ENCODE results near the gene CD300LG.
"Not testable (repeated sequence)": the region's sequence is repeated elsewhere in the genome, so short reads cannot be mapped to it uniquely, and the experiment has no call there.

The CD300LG gene

DNA sequence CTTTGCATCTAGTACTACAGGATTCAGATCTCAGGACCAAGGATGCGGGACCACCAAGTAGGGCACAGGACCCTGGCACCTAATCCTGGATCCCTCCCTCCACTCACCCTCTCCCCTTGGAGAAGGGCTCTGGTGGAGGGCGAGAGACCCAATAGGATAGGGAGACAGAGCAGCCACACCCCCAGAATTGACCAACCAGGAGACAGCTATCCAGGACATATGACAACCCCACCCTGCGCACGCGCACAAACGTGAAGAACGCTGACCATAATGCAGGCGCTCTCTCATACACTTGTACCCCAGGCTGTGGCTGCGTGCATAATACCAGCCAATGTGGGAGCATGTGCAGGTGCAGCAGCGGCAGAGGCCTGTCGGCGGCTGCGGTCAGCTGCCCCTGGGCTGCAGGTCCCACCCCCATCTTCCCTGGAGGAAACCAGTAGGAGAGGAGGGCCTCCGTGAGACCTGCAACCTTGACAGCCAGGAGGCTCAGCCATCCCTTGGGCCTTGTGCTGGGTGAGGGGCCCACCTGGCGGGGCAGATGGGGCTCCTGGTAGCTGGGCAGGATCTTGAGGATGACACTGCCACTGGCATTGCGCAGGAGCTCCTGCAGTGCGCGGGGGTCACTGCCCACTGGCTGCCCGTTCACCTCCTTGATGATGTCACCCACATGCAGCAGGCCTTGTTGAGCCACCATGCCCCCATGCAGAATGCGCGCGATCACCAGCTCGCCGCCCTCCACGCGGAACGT, 35.0 kb downstream of the CD300LG start:
- no peak for DNase-seq

DNA sequence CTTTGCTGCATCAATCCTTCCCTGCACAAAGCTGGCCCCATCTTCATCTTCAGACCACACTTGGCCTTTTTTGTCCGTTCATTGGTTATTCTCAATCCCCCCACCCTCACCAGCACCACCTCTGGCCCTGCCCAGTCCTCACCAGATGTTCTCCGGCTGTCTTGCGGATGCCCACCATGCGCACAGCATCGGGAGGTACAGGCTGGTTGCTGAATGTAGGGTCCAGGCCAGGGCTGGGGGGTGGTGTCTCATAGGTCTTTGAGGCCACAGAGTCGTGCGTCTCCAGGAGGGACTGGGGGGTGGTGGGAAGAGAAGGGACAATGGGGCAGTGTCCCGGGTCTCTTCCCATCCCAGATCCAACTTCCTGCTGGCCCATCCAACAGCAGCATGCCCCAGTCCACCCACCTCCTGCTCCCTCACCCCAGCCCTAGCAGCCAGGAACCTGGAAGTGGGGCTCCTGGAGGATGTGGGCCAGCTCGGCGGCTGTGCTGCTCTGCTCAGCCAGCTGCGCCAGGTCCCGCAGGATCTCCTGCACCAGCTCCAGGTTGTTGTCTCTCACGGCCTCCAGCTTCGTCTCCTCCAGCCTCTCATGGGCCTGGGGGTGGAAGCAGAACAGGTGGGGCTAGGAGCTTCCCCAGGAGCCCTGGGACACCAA, 35.9 kb downstream of the CD300LG start:
- DNase-seq, result no peak

DNA sequence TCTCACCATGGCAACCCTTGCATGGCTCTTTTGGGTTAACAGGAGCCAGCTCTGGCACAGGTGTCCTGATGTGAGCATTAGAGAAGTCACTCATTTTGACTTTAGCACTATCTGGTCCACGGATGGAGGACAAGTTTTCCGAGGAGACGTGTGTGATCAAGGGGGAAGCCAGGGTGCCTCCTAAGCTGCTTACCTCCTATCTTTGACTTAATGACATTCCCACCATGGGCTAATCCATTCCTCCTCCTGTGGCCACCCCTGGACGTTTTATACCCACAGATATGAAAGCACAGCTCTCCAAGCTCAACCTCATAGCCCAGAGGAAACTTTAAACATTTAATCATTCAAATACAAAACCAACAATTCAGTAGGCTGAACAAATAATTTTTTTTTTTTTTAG, 41.6 kb downstream of the CD300LG start:
- no peak for DNase-seq

DNA sequence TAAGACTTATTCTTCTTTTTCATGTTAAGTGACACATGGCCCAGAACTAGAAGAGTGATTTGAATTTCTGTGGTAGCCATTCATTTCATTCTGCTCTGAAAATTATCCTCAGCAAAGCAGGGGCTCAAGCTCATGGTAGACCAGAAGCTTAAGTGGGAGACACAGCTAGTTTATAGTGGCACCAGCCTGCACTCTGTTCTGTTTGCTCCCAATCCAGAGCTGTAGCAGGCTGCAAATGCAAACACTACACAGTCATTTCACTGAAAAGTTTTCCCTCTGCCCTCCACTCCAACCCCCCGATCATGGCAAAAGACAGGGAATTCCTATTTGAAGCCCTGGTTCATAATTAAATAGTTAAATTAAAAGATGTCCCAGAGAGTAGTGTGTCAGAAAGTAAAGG, 43.3 kb downstream of the CD300LG start:
- DNase-seq, result no peak

DNA sequence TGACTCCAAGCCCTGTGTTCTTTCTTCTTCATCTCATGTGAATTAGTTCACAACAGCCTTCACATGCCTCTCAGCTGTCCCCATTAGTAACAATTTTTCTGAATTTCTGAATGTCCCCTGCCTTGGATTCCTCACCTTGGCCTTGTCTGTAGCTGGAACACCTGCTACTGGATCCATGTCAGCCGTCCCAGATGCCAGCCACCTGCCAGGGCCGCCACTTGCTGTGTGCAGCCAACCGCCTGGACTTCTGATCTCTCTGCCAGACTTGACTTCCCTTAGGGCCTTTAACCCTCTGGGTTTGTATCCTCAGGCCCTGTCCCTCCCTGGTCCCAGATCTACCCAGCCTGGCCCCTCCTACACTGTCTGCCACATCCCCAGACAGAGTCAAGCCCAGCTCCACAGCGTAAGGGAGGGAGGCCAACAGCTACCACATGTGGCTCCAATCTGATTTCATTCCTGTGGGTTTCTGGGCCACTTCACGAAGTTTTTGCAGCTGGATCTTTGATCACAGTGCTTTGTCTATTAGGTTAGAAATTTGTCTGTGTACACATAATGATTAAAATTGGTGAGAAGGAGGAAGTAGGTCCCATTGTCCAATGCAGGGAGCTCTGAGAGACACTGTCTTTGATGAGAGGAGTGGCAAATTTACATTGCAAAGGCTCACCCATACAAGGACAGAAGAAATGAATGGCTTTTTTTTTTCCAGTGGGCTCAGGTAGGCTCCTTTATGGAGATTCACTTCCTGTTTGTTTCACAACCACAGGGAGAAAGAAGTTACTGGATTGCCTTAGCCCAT, 45.1 kb downstream of the CD300LG start:
- DNase-seq, result no peak

DNA sequence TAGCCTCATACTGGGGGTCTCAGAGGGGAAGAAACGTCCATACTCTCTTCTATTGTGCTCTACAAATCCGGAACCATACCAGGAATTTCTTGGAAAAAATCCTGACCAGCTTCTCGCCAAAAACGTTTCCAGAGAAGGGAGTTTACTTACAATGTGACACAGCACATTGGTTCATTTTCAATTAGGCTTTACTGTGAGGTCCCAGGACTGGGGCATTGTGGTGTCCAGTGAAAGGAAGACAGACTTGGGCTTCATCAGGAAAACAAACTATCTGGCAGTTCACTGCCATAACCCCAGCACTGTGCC, 45.6 kb downstream of the CD300LG start:
- DNase-seq, result no peak

DNA sequence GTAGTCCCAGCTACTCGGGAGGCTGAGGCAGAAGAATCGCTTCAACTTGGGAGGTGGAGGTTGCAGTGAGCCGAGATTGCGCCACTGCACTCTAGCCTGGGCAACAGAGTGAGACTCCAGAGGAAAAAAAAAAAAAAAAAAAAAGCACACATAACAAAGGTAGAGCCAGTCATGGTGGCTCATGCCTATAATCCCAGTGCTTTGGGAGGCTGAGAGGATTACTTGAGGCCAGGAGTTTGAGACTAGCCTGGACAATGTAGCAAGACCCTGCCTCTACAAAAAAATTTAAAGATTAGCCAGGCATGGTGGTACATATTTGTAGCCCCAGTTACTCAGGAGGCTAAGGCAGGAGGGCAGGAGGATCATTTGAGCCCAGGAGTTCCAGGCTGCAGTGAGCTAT, 47.5 kb downstream of the CD300LG start:
- DNase-seq, result not testable (repeated sequence)

DNA sequence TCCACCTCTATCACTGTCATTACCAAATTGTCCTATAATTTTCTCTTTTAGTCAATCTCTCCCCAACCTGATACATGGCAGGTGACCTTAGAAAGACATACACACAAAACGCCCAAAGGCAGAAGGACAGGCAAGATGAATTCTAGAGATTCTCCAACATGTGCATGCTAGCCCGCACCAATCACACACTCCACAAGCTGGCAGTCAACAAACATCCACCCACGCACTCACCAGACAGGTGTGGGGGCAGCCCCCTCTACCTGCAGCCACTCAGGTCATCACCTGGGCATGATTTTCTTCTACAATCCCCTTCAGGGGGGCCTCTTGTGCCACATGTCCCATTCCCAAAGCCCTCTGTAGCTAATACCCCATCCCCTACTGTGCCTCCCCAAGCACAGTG, 50.9 kb downstream of the CD300LG start:
- DNase-seq, result no peak

DNA sequence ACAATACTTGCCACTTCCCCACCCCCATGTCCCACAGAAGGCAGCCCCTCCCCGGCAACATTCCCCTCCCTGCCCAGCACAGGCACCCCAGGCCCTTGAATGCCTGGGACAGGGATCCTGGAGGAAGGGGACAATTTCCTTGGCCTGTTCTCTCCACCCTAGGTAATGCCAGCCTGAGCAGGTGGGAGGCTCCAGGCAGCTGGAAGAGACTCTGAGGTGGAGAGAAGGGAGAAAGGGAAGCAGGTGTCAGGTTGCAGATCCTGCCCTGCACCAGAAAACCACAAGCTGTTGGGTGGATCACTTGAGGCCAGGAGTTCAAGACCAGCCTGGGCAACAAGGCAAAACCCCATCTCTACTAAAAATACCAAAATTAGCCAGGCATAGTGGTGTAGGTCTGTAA, 51.5 kb downstream of the CD300LG start:
- DNase-seq, result no peak

DNA sequence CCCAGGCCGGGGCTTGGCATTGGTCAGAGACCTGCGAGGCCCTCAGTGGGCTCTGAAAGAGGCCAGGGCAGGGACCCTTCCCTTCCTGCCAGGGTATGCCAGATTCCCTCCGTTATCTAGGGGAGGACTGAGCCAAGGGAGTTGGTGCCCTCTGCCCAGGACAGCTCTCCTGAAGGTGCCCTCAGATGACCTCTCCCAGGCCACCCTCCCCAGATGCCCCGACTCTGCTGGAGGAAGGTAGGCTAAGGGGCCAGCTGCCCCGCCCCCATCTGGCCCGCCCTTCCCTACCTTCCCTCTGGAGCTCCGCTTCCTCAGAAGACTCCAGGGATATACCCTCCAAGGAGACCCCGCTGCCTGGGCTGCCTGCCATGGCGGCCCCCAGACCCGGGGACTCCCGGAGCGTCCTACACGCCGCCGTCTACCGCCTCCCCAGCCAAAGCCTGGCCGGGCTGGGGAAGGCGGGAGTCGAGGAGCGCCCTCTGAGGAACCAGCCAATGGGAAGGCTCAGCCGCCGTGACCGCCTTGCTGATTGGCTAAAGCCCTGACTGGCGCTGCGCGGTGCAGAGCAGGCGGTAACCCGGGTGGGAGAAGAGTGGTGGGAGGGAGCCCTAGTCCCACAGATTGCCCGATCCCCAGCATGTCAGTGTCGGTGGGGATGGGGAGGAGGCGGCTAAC, 53.3 kb downstream of the CD300LG start:
- DNase-seq, result peak; percentile 89

DNA sequence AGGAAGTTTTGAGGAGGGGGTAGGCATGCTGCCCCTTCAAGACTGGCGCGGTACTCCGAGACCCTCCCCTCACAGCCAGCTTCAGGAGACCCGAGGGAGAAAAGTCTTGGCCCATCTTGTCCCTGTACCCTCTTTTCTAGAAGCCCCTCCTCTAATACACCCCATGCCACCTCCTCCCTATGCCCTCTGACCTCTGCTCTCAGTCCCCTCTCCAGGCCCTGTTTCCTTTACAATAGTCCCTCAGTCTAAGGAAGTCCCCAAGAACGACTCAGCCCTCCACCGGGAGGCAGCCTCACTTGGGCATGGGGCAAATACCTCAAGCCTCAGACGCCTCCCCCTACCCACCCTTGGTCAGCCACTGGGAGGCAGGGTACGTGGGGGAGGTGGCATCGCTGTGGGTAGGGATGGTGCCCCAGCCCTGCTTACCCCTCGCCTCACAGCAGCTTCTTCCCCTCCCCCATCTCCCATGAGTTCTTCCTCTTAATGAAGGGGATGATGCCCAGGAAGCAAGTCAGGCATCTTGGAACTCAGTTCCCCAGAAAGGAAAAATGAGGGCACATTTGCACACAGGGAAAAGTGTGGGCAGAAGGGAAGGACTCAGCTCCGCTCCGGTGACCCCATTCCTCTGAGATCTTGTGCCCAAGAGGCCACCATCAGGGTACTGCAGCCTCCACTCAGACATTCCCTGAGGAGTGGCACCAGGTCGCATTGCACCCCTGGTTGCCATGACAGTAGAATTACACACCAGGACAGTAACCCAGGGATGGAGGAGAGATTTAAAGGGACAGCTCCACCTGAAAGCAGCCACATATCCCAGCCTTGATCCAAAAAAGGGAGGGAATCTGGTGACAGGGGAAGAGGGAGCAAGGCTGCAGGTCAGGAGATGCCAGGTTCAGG, 54.1 kb downstream of the CD300LG start:
- DNase-seq, result no peak

DNA sequence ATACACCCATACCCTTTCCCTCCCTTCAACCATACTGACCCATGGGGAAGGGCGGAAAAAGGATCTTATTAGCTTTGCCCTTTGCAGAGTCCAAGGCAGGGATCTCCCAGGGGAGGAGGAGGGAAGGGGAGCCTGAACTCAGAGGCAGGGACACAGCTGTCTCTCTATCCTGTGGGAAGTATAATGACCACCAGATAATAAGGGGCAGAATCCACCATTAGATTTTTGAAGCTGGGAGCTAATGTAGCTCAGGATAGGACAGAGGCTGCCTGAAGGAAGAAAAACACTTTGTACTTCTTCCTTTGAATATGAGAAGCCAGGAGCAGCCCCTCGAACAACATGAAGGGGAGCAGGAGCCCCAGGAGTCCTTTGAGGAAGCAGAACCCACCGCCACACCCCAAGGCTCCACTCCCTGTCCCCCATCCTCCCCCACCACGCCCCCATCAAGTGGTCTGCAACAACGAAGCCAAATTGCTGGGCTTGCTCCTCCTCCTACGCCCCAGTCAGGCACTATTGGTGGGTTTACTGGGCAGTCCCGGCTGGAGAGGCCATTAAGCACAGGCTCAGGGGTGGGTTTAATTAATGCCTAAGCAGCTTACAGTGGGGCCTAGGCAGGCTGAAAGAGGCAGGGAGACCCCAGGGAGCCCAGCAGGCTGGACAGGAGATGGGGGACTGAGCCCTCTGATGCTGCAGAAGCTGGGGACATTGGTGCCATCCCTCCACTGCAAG, 55.0 kb downstream of the CD300LG start:
- DNase-seq, result no peak

DNA sequence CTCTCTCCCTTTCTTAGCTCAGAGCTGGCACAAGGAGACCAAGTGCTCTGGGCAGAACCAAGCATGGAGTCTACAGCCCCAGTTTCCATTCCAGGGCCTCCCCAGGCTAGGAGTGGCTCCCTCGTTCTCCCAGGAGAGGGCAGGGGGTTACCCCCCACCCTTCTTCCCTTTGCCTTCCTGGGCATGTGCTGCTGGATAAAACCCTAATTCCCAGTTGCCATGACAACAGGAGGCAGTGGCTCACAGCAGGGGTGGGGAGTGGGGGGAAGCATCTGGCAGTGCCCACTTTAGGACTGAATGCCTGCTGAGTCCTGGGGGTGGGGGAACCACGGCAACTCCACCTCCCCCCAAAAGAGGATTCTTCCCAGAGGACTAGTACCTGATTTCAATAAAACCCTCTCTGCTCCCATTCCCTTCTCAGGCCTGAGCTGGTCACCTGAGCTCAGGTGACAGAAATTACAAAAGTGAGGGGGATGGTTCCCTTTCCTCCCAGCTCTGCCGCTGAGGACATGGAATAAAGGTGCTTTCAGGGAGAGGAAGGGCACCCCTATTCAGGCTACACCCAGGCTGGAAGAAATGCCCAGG, 58.5 kb downstream of the CD300LG start:
- no peak for DNase-seq

DNA sequence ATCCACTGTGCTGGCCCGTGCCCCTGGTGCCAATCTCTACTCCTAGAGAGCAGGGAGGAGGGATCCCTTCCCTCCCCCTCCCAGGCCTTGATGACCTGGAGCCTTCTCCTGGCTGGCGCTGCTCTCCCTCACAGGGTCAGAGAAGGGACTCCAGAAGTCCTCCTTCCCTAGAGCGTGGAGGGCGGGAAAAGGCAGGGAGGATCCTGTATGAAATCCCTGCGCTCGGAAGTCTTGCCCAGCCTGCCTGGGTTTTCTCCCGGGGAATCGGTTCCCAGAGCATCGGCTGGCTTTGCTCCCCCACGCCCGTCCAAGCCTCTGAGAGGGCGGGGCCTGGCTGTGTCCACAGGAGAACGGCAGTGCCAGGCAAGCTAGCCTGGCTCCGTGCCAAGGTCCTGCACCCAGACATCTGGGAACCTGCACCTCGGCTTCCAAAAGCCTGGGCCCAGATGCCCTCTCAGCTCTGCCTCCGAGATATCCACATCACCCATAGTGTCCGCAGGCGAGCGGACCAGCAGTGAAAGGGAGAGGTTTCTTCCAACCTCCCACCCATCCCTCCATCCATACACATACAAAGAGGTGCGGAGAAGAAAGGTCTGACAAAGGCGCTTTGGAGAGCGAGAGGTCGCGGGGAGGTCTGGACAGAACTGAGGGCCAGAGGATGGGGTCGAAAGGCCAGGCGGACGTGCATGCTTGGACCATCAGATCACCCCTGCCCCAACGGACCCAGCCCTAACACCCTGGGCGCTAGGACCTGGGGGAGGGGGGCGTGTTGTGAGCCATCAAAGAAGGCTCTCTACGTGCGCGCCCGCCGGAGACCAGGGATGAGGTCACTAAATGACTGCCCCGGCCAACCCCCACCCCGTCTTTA, 59.2 kb downstream of the CD300LG start:
- peak; percentile 88 for DNase-seq

DNA sequence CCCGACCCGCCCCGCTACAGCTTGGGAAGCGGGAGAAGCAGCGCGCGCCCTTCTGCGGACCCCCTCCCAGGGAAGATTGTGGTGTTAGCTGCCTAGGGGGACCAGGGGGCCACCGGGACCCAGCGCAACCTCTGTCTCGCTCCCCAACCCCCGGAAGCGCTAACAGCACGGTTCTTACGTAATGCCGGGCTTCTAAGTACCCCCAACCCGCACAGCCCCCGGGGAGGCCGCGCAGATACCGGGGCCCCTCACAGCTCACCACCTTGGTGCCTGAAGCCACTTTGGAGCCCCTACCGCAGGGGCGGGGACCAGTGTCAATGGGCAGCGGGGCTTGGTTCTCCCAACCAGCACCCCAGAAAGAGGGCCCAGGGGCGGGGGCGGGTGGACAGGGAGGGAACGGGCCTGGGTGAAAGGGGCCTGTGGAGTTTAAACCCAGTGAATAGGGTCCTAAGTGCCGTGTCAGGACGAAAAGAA, 60.0 kb downstream of the CD300LG start:
- no peak for DNase-seq

DNA sequence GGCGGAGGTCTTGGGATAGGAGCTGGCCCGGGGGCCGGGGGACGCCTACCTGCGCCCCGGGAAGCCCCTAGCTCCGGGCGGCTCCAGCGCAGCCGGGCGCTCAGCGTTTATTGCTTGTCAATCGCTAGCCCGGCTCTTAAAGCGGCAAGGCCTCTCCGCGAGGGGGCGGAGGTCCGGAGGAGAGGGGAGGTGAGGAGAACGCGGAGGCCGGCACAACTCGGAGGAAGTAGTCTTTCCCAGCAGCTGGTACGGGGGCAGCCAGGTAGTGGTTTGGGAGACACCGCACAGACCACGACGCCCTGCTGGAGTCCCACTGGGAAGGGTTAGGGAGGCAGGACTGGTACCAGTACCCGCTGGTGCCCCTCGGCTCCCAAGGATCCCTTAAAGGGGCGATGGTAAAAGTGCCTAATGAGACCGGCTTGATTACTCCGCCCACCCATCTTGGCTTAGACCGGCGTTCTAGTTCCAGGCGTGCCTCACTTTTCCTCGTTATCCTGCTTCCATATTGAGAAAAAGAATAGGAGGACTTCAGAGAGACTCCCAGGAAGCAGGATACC, 60.5 kb downstream of the CD300LG start, which contains the start of gene MPP2:
Gene MPP2 (minus strand): TSS at position 112 of the 557 bp plus-strand sequence. CDS start 3,076 bp downstream, outside the sequence.
- peak; percentile 89 for DNase-seq

DNA sequence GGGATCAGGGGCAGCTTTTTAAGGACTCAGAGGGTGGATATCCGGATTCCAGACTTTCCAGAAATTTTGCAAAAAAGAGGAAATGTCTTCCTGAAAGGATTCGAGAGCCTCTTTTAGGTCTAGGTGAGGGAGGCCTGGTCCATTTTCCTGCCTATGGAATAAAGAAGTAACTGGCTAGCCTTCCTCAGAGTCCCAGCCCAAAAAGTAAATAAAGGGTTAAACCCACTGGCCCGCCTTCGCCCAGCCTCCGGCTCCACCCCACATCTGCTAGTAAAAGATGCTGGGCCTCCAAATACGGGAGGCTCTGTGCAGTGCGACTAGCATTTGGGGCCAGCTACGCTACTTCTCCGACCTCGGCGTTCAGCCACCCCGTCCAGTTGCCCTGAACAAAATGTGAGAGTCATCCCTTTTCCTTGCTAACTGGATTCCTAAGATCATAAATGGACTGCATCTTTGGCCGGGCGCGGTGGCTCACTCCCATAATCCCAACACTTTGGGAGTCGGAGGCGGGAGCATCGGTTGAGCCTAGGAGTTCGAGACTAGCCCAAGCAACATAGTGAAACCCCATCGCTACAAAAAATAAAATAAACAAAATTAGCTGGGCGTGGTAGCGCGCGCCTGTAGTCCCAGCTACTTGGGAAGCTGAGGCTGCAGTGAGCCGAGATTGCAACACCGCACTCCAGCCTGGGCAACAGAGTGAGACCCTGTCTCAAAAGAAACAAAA, 61.2 kb downstream of the CD300LG start:
- peak; percentile 79 for DNase-seq

DNA sequence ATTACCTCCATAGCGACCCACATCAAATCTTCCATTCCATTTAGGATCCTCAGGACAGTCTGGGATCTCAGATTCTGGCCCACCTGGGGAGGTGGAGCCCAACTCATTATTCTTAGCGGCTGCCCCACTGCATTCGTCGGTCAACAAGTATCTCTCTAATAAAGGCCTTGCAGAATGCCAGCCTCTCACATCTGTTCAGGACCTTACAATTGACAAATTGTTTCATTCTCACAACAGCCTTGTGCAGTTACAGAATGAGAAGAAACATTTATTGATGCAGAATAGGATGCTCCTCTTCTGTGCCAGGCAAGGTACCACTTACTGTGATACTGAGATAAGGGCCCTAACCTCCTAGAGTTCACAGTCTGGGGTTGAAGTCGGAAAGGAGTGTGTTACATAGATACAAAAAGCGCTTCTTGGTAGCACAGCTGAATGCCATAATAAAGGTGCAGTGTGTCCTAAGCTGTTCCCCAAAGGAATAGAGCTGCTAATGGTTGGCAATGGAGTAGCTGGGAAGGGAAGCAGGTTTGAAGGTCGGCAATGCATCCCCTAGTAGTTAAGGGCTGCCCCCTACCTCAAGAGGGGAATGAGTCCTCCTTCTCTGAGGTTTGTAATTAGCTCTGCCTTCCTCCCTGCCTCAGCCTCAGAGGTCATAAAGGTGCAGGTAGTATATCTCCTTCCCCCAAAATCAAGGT, 62.7 kb downstream of the CD300LG start:
- no peak for DNase-seq

Measured in left hindlimb (tissue), 1 donor.